NCI-H1436 (cell line): ENCODE data around the gene TCEAL3.
A peak's percentile ranks its signal among the peaks of the same experiment; 100 is the strongest.
"Not testable (repeated sequence)": the region's sequence is repeated elsewhere in the genome, so short reads cannot be mapped to it uniquely, and the experiment has no call there.

Experiments used
- DNase-seq: peaks from one replicate; lab custom pipeline; 2025; lab: John Stamatoyannopoulos, UW

The TCEAL3 gene

DNA sequence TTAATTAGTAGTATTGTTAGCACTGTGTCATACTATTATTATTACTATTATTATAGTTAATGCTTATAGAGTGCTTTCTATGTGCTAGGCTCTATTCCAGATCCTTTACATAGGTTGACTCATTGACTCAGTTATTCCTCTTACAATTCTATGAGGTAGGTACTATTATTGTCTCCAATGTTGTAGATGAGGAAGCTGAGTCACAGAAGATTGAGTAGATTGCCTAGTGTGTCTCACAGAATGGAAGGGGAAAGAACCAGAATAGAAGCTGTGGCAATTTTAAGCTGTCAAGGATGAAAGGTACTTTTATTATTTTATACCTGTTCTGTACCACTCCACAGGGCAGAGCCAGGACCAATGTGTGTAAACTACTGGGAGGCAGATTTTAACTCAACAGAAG, 19.1 kb downstream of the TCEAL3 start:
- no peak for DNase-seq

DNA sequence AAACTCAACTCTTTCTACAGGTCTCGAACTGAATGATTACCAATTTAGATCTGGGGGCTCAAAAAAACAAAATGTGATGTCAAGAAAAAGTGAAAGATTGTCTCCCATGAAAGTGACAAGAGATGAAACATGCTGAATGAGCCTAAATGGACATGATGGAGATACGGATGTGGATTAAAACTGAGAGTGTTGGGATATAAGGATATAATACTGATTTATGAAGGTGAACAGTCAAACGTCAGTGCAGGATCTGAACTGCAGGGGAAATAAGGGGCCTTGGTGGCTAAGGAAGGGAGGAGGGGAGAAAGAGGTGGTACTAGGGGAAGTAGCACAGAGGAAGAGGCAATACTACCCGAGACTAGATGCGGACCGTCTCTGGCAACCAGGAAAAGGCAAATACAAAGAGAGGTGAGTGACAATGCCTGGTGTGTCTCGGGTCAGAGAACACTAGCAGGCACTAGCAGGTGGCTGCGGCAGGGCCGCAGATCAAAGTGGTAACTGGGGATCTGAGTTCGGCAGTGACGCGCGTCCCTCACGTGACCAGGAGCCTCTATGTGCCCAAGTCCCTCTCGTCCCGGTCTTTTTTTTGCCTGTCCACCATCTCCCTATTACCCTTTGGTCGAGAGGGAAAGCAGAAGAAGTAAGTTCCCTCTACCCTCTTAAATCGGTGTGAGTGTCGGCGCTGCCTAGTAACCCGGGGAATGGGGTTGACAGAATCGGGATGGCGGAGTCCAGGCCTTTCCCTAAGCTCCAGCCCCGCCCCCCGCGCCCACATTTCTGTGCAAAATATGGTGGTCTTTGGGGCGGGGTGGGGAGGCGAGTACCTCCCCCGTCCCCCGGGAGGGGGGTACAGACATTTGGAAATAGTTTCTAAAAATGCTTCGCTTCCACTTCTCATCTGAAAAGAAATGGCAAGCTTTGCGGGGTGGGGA, 20.9 kb downstream of the TCEAL3 start, which contains the start of gene TCEAL1:
TSS of gene TCEAL1 (plus strand) at position 590 of the 932 bp plus-strand sequence. CDS start 942 bp downstream, outside the sequence.
- DNase-seq = peak; percentile 40

DNA sequence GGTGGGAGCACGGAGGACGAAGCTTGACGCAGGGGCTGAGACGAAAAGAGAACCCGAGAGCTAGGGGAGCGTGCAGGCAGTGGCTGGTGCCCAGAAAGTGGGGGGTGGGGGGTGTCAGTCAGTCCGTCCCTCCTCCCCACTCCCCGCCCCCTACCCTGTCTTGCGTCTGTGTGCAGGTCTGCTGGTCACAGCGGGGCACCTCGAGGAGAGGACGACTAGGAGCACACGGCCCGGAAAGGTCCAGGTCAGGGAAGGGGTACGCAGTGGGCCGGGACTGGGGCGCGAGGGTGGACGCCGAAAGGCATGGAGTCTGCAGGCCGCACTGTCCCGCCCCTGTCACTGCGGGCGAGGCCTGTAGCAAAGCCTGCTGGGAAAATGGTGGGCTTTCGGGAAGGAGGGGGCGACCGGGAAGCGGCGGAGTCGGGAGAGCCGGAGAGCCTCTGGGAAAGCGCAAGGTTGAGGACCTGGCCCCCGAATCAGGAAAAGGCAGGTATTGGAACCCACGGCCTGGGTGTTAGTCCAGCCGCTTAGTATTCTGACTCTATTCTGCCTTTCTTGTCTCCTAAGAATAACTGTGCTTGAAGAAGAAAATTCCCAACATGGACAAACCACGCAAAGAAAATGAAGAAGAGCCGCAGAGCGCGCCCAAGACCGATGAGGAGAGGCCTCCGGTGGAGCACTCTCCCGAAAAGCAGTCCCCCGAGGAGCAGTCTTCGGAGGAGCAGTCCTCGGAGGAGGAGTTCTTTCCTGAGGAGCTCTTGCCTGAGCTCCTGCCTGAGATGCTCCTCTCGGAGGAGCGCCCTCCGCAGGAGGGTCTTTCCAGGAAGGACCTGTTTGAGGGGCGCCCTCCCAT, 21.8 kb downstream of the TCEAL3 start:
- DNase-seq = peak; percentile 48

DNA sequence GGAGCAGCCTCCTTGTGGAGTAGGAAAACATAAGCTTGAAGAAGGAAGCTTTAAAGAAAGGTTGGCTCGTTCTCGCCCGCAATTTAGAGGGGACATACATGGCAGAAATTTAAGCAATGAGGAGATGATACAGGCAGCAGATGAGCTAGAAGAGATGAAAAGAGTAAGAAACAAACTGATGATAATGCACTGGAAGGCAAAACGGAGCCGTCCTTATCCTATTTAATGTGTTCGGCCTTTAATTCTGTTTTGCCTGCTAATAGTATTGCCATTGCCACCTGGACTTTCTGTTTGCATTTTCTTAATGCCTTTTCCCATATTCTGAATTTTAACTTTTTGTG, 22.4 kb downstream of the TCEAL3 start:
- no peak for DNase-seq

DNA sequence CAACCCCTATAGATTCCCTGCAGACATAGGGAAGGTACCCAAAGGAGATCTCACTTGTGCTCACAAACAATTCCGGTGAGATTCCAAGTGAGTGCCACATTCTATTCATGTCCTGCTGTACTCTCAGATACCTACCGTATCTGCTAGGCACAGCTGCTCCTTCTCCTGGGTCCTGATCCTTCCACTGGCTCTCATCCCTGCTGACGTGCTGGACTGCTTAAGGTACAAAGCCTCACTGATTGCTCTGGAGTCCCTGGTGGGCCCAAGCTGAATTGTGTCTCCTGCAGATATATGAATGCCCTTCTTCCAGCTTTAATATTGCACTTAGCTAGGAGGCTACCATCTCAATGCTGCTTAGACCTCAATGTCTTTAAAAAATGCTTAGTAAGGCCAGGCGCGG, 23.4 kb downstream of the TCEAL3 start:
- no peak for DNase-seq

DNA sequence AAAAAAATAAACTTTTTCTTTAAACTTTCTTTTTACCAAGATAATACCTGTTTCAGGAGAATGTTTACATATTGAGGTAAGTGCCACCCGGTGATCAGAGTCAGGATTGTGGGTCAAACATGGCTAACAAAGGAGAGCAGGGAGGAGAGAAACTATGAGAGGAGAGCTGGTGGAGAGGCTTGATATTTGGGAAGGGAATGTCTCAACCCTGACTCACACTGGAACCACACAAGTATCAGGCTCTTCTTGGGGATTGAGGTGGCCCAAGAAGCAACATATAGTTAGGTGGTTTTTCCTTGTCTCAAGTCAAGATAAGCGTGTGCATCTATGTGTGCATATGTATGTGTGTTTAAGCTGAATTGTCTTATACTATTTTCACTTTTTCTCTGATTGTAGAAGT, 27.7 kb downstream of the TCEAL3 start:
- no peak for DNase-seq

DNA sequence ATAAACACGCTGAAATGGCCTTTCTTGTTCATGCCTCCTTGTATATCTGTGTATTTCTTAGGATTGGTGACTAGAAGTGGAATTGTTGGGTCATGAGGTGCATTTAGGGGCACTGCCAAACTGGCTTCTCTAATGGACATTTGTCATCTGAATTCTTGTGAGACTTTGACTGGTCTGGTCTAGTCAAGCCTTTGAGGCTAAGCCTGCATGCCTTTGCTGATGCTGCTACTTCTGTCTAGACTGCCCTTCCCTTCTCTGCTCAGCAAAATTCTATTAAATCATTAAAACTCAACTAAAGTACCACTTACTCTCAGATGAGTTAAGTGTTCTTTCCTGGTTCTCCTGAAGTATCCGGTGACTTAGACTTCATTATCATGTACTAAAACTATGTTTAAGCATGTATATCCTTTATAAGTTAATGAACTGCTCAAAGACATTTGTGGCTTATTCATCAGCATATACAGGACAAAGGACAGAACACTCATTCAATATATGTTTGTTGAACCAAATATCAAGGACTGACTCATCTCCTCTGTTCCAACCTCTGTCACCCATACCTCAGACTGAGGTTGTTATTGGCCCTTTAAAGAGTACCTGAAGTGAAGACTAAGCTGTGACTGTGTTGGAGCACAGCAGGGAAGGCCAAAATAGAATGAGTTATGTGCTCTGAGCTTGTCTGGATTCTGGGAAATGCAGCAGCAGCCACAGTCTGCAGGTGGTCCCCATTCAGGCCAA, 30.0 kb downstream of the TCEAL3 start:
- no peak for DNase-seq

DNA sequence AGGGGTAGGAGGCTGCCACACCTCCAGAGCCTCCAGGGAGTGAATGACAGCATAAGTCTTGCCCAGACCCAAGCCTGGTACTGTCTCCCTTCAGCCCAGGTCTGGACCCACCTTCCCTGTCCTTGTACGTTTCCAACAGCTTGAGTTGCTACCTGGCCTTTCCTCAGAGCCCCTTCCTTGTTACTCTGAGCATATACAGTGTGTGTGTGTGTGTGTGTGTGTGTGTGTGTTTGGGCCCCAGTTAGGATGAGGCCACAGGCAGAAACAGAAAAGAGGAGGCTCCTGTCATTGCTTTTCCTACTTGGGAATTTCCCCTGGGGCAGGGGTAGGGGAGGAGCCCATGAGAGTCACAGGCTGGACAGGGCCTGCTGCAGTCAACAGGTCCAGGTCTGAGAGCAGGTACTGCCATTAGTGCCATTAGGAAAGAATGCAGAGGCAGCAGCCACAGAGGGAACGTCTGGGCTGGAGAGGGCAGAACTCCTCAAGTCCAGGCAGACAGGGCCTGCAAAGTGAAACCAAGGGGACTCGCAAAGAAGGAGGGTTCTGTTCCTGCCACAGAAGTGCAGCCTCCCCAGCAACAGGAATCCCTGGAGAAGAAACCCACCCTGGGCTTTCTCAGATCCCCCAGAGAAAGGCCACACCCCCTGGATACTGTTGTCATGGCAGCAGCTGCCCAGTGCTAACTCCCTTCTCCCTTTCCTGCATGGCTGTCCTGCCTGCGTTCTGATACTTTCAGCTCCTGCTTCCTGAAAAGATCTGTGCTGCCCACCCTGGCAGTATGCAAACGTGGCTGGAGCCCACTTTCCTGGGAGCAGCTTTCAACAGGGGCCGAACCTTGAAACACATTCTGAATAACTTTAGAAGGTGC, 30.9 kb downstream of the TCEAL3 start:
- peak; percentile 38 for DNase-seq

DNA sequence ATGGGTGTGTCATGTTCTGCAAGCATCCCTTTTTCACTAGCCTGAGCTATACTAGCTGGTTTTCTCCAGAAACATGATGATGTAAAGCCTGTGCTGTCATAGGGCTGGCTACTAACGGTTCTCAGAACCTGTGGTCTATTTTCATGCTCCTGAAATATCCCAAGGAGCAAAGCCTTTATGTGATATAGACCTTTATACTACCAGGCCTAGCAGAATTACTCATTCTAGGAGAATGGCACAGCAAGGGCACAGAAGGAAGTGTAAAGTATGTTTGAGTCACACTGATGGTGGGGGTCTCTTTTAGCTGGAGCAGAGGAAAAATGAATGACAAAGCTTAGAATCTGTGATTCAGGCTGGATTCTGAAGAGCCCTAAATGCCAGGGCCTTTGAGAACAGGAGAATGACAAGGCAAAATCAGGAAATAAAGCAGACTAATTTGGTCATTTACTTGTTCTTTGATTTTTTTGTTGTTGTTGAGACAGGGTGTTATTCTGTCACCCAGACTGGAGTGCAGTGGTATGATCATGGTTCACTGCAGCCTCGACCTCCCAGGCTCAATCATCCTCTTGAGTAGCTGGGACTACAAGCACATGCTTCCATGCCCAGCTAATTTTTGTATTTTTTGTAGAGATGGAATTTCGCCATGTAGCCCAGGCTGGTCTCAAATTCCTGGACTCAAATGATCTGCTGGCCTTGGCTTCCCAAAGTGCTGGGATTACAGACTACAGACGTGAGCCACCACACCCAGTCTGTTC, 32.8 kb downstream of the TCEAL3 start:
- no peak for DNase-seq

DNA sequence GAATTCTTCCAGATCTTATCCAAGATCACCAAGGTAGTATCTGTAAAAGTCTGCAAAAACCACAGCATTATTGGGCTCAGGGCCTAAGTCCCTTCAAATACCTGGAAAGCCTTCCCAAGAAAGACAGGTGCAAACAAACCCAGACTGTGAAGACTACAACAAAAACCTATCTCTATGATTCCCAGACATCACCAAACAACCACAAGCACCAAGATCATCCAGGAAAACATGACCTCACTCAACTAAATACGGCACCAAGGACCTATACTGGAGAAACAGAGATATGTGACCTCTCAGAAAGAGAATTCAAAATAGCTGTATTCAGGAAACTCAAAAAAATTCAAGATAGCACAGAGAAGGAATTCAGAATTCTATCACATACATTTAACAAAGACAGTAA, 36.4 kb downstream of the TCEAL3 start:
- no peak for DNase-seq

DNA sequence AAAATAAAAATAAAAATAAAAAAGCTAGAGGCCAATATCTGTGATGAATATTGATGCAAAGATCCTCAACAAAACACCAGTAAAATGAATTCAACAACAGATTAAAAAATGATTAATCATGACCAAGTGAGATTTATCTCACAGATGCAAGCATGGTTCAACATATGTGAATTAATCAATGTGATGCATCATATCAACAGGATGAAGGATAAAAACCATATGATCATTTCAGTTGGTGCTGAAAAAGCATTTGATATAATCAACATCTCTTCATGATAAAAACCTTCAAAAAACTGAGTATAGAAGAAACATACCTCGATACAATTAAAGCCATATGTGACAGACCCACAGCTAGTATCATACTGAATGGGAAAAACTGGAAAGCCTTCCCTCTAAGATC, 39.9 kb downstream of the TCEAL3 start:
- no peak for DNase-seq

DNA sequence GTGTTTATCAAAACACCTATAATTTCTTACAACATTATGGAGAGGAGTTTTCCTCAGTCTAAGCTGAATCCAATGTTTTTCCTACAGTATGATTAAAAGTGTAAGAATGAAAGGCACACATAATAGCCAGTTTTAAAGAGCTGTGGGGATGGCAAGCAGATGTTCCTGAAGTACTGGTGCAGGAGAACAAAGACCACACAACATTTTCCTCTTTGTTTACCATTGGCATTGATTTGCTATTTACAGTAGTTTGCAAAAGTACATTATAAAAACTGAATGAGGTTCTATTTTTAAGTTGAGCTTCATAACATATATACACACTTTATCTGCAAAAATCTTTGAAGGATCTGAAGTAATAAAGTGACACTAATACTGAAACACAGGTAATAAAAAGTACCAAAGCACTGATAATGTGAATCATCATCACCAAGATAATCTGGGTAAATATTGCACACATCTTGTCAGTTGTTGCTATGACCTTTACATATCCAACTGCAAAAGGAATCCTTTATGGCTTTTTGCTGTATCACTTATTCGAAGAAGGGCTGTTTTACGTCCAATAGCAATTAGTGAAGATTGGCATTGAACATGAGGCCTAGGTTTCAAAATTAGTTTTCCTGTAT, 43.5 kb downstream of the TCEAL3 start:
- no peak for DNase-seq

DNA sequence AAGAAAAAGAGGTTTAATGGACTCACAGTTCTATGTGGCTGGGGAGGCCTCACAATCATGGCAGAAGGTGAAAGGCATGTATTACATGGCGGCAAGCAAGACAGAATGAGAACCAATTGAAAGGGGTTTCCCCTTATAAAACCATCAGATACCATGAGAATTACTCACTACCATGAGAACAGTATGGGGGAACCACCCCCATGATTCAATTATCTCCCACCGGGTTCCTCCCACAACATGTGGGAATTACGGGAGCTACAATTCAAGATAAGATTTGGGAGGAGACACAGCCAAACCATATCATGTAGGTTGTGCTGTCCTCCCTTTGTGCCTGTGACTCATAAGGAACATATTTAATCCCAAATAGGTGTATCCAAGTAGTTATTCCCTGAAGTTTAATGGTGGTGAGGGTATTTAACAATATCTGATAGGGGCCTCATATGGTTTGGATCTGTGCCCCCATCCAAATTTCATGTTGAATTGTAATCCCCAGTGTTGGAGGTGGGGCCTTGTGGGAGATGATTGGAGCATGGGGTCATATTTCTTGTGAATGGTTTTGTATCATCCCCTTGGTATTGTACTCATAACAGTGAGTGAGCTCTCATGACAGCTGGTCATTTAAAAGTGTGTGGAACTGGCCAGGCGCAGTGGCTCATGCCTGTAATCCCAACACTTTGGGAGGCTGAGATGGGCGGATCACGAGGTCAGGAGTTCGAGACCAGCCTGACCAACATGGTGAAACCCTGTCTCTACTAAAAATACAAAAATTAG, 47.7 kb downstream of the TCEAL3 start:
- not testable (repeated sequence) for DNase-seq

DNA sequence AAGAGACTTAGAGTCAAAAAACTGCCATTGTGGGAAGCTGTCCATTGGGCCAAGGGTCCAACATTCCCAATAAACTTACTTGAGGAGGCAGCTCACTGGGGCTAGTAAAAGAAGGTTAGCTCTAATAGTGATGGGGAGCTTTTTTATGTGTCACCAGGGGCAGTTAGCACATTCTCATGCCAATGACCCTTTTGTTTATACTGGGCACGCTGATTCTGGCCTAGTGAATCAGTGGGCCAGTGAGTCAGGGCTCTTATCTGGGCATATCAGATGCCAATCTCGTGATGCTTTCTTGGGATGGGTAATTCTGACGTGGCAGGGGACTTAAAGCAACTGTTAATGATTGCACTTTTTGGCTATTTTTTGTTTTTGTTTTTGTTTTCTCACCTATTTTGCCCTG, 48.9 kb downstream of the TCEAL3 start:
- no peak for DNase-seq

DNA sequence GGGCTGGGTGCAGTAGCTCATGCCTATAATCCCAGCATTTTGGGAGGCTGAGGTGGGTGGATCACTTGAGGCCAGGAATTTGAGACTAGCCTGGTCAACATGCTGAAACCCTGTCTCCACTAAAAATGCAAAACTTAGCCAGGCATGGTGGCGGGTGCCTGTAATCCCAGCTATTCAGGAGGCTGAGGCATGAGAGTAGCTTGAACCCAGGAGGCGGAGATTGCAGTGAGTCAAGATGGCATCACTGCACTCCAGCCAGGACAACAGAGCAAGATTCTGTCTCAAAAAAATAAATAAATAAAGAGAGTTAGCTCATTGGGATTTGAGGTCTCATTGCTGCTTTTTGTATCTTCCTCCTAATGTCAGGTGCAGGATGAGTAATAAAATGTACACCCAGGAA, 49.3 kb downstream of the TCEAL3 start:
- DNase-seq = not testable (repeated sequence)

DNA sequence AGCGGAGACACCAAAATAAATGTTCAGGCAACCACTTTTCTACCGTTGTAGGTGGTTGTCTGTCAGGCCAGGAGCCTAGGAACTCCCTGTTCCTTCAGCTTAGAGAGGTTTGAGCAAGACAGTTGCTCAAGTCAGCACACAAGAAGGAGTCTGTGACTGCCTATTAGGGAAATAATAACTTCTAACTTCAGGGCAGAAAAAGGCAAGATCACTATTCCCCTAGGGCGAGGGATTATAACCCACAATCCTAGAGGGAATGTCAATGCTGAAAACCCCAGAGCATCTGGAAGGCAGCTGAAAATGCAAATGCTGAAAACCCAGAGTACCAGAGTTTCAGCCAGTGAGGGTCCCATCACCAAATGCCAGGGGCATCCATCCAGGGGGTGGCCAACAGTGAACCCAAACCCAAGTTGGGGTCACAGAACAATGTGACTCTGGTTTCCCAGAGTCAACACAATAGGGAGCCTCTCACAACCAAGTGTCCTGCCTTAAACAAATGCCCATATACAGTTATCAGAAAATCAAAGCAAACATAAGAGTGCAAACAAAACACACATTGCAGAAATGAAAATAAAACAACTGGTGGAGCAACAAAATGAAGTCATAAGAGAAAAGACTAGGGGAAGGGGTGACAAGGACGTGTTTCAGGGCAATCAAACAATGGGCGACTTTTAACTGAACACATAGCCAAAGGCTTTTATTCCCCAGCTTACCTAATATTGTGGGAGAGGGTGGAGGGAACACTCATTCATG, 51.1 kb downstream of the TCEAL3 start:
- no peak for DNase-seq

DNA sequence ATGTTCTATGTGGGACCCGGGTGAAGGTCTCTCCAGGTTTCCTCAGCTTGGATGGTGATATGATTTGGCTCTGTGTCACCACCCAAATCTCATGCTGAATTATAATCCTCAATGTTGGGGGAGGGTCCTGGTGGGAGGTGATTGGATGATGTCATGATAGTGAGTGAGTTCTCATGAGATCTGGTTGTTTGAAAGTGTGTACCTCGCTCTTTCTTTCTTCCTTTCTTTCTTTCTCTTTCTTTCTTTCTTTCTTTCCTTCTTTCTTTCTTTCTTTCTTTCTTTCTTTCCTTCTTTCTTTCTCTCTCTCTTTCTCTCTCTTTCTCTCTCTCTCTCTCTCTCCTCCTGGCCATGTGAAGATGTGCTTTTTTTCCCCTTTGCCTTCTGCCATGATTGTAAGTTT, 51.7 kb downstream of the TCEAL3 start:
- not testable (repeated sequence) for DNase-seq
